ENCODE measurements around the gene ZCCHC14.

DNA sequence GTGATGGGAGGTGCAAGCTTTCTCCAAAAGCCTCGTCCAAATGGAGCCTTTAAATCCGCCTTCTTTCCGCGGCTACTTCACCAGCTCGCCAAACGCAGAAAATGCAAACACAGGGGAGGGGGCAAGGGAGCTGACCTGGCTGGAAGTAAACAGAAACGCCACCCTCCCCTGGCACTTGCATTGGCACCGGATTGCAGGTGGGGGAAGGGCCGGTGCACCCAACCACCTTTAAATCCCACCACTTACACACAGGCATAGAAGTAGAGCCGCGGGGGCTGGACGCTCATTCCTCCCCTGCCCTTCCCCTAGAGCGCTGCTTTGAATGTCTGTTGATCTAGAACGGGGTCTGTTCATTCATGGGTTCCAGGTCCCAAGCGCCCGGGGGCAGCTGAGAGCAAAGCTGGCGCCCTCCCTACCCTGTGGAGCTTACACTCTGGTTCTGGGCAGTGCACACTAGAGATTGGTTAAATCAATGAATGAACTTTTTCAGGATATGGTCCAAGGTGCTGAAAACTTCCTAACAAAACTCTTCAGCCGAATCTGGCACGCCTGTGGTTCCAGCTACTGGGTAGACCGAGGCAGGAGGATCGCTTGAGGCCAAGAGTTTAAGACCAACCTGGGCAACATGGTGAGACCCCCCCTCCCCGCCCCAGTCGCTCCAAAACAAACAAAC is 920 bp upstream of the ZCCHC14 start:
- no peak for TF ChIP-seq POLR2A (IDR thresholded peaks at IDR 0.05)
- TF ChIP-seq, protein P1, sequence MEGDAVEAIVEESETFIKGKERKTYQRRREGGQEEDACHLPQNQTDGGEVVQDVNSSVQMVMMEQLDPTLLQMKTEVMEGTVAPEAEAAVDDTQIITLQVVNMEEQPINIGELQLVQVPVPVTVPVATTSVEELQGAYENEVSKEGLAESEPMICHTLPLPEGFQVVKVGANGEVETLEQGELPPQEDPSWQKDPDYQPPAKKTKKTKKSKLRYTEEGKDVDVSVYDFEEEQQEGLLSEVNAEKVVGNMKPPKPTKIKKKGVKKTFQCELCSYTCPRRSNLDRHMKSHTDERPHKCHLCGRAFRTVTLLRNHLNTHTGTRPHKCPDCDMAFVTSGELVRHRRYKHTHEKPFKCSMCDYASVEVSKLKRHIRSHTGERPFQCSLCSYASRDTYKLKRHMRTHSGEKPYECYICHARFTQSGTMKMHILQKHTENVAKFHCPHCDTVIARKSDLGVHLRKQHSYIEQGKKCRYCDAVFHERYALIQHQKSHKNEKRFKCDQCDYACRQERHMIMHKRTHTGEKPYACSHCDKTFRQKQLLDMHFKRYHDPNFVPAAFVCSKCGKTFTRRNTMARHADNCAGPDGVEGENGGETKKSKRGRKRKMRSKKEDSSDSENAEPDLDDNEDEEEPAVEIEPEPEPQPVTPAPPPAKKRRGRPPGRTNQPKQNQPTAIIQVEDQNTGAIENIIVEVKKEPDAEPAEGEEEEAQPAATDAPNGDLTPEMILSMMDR (IDR thresholded peaks at IDR 0.05): no peak
